Bone marrow (tissue), 2 donors: ENCODE results near the gene SPSB4.
A peak's percentile ranks its signal among the peaks of the same experiment; 100 is the strongest.
"Not testable (repeated sequence)": the region's sequence is repeated elsewhere in the genome, so short reads cannot be mapped to it uniquely, and the experiment has no call there.

Experiments used
- DNase-seq, 2 donors: peaks; one replicate each; lab custom pipeline; 2025; lab: John Stamatoyannopoulos, UW

Gene SPSB4

GRCh38 chr3:141050576-141051442, at the start of gene SPSB4:
TSS of gene SPSB4 (plus strand) at chr3:141051347. CDS start at chr3:141066105, 14,758 bp downstream.
- DNase-seq, result no peak

- no peak for DNase-seq
Observed at GRCh38 chr3:141006344-141006743, 44.8 kb upstream of the SPSB4 start.

GRCh38 chr3:141009496-141009895, 41.7 kb upstream of the SPSB4 start:
- no peak for DNase-seq

- DNase-seq, result peak; percentile 26 to 29
Observed at GRCh38 chr3:141011232-141011996, 39.7 kb upstream of the SPSB4 start.

GRCh38 chr3:141011997-141012262, 39.2 kb upstream of the SPSB4 start:
- DNase-seq, result no peak

GRCh38 chr3:141012571-141012970, 38.6 kb upstream of the SPSB4 start:
- no peak for DNase-seq

- no peak for DNase-seq
Observed at GRCh38 chr3:141015481-141015880, 35.7 kb upstream of the SPSB4 start.

- DNase-seq, result not testable (repeated sequence)
Observed at GRCh38 chr3:141017366-141018322, 33.5 kb upstream of the SPSB4 start.

GRCh38 chr3:141019244-141019643, 31.9 kb upstream of the SPSB4 start:
- DNase-seq, result no peak

GRCh38 chr3:141020143-141020830, 30.9 kb upstream of the SPSB4 start:
- no peak for DNase-seq

GRCh38 chr3:141021261-141021660, 29.9 kb upstream of the SPSB4 start:
- no peak for DNase-seq

- DNase-seq, result no peak
Observed at GRCh38 chr3:141030296-141030695, 20.9 kb upstream of the SPSB4 start.

GRCh38 chr3:141039589-141039988, 11.6 kb upstream of the SPSB4 start:
- no peak for DNase-seq

GRCh38 chr3:141044695-141045641, 6.2 kb upstream of the SPSB4 start:
- no peak for DNase-seq

- DNase-seq, result no peak
Observed at GRCh38 chr3:141045849-141046248, 5.3 kb upstream of the SPSB4 start.

GRCh38 chr3:141047168-141047567, 4.0 kb upstream of the SPSB4 start:
- no peak for DNase-seq

- DNase-seq, result no peak
Observed at GRCh38 chr3:141049681-141050080, 1.5 kb upstream of the SPSB4 start.

- DNase-seq, result no peak
Observed at GRCh38 chr3:141051443-141052200, 475 bp downstream of the SPSB4 start.

GRCh38 chr3:141052201-141053069, 1.3 kb downstream of the SPSB4 start:
- DNase-seq, result no peak
